ENCODE results near the gene OR1C1. TPM values are rescaled to one million over a fixed set of nuclear protein-coding genes. Genes with fewer than 3 reads are reported as not detected.
"Not testable (repeated sequence)": the region's sequence is repeated elsewhere in the genome, so short reads cannot be mapped to it uniquely, and the experiment has no call there.

OR1C1 gene
- total RNA-seq, 4 donors from 2014 or later: not detected

DNA sequence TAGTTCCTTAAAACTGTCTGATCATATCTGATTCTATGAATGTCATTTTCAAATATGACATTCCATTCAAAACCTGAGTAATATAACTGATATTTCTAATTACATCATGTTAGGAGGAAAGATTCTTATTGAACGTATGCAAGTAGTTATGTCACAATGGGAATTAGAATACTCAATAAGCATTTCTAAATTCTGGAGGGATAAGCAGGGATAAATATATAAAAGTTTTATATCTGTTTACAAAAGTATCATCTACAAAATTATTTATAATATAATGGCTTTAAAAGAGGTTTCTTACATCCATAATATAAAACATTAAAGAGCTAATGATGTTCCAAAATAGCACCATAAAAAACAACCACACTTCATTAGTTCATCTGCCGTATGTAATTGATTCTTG lies 12.3 kb downstream of the OR1C1 start, which contains the start of gene OR14A2:
OR14A2 (minus strand) TSS at position 101 of the 400 bp plus-strand sequence.
- H3K27ac ChIP-seq: no peak within 1 kb of the TSS
- H3K4me1 ChIP-seq: no peaks in the 10 kb centered on the region
- no peaks in the 10 kb centered on the region for H3K27me3 ChIP-seq
- H3K9me3 ChIP-seq: peaks cover 0 to 20% (median 0%) of the 10 kb centered on the region in 3 donors
- no peaks in the 10 kb centered on the region for H3K36me3 ChIP-seq
- TF ChIP-seq EP300 (IDR thresholded peaks at IDR 0.05): no peak
- no peak for TF ChIP-seq POLR2A (IDR thresholded peaks at IDR 0.05)
- TF ChIP-seq POLR2AphosphoS5 (IDR thresholded peaks at IDR 0.05): no peak
- TF ChIP-seq, protein P1, sequence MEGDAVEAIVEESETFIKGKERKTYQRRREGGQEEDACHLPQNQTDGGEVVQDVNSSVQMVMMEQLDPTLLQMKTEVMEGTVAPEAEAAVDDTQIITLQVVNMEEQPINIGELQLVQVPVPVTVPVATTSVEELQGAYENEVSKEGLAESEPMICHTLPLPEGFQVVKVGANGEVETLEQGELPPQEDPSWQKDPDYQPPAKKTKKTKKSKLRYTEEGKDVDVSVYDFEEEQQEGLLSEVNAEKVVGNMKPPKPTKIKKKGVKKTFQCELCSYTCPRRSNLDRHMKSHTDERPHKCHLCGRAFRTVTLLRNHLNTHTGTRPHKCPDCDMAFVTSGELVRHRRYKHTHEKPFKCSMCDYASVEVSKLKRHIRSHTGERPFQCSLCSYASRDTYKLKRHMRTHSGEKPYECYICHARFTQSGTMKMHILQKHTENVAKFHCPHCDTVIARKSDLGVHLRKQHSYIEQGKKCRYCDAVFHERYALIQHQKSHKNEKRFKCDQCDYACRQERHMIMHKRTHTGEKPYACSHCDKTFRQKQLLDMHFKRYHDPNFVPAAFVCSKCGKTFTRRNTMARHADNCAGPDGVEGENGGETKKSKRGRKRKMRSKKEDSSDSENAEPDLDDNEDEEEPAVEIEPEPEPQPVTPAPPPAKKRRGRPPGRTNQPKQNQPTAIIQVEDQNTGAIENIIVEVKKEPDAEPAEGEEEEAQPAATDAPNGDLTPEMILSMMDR (IDR thresholded peaks at IDR 0.05): no peak
- no peak for ATAC-seq
- 89 to 91% methylated on average over 2 of the region's 2 CpGs for WGBS, 2 donors (ENCODE audit: low coverage in 1 of 2)
- no peak within 1 kb of the TSS for H3K4me3 ChIP-seq

DNA sequence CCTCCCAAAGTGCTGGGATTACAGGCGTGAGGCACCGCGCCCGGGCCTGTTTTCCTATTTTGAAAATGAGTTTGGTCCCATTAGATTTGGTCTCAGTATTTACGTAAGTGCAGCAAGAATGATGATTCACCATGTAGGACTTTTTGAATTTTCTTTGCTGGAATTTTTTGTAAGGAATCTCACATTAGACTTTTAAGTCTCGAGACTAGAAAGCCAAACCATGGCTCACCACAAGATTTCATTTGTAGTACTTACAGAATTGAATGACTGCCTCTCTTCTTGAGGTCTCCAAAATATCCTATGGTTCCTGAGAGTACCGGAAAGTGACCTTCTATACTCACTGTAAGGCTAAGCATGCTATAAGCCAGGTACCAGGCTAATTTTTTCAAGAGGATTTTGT lies 12.7 kb downstream of the OR1C1 start:
- whole genome bisulfite sequencing, 2 donors (ENCODE audit: low coverage in 1 of 2): 81 to 95% methylated on average over 6 to 7 of the region's 7 CpGs
- Histone ChIP-seq H3K4me1 (no peaks in the 10 kb centered on the region), H3K27ac (no peak overlapping the region), H3K9me3 (peaks cover 0 to 20% (median 0%) of the 10 kb centered on the region in 3 donors), H3K4me3 (no peak overlapping the region), H3K27me3 (no peaks in the 10 kb centered on the region), H3K36me3 (no peaks in the 10 kb centered on the region)
- ATAC-seq: no peak
- TF ChIP-seq EP300 (IDR thresholded peaks at IDR 0.05): no peak
- no peak for TF ChIP-seq POLR2A (IDR thresholded peaks at IDR 0.05)
- TF ChIP-seq POLR2AphosphoS5 (IDR thresholded peaks at IDR 0.05): no peak
- TF ChIP-seq, protein P1 (IDR thresholded peaks at IDR 0.05): no peak

DNA sequence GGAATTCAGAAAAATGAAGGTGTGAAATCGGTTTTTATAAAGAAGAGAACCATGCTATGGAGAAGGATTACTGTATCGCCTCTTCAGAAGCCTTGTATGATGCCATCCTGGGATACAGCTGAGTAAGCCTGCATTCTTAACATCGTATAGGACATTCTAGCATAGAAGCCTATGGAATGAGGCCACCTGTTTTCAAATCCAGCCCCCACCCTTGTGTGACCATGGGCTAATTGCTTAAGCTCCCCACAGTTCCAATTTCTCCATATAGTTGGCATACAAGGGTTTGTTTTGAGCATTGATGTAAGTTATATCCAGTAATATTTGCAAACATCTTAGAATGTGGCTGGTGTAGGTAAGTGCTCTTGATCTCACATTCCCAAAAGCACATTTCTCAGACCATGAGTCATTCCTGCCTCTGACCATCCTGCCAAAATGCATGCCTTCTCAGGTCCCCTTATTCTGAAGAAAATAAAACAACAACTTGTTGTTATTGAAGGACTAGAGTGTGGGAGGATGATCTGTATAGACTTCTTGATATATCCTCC lies 13.9 kb downstream of the OR1C1 start:
- H3K36me3 ChIP-seq: no peaks in the 10 kb centered on the region
- no peak for TF ChIP-seq EP300 (IDR thresholded peaks at IDR 0.05)
- TF ChIP-seq POLR2AphosphoS5 (IDR thresholded peaks at IDR 0.05): no peak
- TF ChIP-seq POLR2A (IDR thresholded peaks at IDR 0.05): no peak
- TF ChIP-seq, protein P1 (IDR thresholded peaks at IDR 0.05): no peak
- H3K27me3 ChIP-seq: no peaks in the 10 kb centered on the region
- 73 to 78% methylated on average over 2 to 3 of the region's 3 CpGs for WGBS, 2 donors (ENCODE audit: low coverage in 1 of 2)
- no peak for ATAC-seq
- H3K27ac ChIP-seq: no peak overlapping the region
- H3K9me3 ChIP-seq: peaks cover 0 to 20% (median 0%) of the 10 kb centered on the region in 3 donors
- no peaks in the 10 kb centered on the region for H3K4me1 ChIP-seq
- H3K4me3 ChIP-seq: no peak overlapping the region

DNA sequence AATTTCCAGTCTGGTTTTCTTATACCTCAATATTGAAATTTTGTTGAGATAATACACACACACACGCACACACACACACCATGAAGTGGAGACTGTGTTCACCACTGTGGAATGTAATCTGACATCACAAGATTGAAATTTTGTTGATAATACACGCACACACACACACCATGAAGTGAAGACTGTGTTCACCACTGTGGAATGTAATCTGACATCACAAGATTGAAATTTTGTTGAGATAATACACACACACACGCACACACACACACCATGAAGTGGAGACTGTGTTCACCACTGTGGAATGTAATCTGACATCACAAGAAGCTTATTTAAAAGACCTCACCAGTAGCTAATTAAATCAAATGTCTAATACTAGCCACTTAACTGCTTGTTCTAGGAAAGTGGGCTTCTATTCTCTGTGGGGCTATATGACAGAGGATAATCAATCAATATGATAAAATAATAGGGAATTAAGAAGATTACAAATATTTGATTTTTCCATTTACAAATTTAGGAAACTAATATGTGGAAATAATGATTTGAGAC lies 18.1 kb downstream of the OR1C1 start:
- not testable (repeated sequence) for H3K4me1 ChIP-seq, H3K9me3 ChIP-seq, H3K36me3 ChIP-seq, H3K27ac ChIP-seq, ATAC-seq, H3K27me3 ChIP-seq, H3K4me3 ChIP-seq
- WGBS, 2 donors (ENCODE audit: low coverage in 1 of 2): 46 to 64% methylated on average over 3 of the region's 3 CpGs

DNA sequence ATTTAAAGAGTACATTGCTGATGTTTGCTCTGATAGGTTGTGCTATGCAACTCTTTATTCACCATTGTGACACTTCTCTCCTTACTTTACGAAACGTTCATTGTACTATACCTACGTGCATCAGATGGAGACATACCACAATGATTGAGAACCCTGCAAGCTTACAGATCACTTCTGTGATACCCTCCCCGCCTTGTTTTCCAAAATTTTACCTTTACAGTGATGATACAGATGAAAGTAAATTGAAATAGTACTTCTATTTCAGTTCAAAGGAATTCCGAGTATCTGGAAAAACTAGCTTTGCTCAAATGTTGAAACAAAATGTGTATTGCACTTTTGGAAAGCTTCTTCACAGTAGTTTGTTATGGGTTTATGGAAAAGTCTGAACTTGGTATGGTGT lies 18.6 kb downstream of the OR1C1 start:
- Histone ChIP-seq H3K9me3 (no peaks in the 10 kb centered on the region), H3K4me1 (no peaks in the 10 kb centered on the region), H3K27me3 (no peaks in the 10 kb centered on the region), H3K4me3 (no peak overlapping the region), H3K27ac (no peak overlapping the region), H3K36me3 (no peaks in the 10 kb centered on the region)
- ATAC-seq: no peak
- WGBS, 2 donors (ENCODE audit: low coverage in 1 of 2): 76 to 84% methylated on average over 5 of the region's 5 CpGs
- no peak for TF ChIP-seq POLR2AphosphoS5 (IDR thresholded peaks at IDR 0.05)
- no peak for TF ChIP-seq POLR2A (IDR thresholded peaks at IDR 0.05)
- TF ChIP-seq, protein P1 (IDR thresholded peaks at IDR 0.05): no peak
- TF ChIP-seq EP300 (IDR thresholded peaks at IDR 0.05): no peak

All from gastroesophageal sphincter (tissue), 4 donors.